SU-DHL-6 (cell line): Measurements from ENCODE around the gene UBASH3A.

Source experiments
- H2AFZ ChIP-seq: fragments of 200-600 bp; sonication (generic); 2 replicates; pipeline ENCODE4 v1.6.1; 2014; ENCODE audit warnings: low read depth, mild to moderate bottlenecking, moderate library complexity, mixed read lengths, antibody characterized with exemption, low read length; ENCODE audit not compliant: severe bottlenecking
- H3F3A ChIP-seq: fragments of 200-600 bp; shearing (Covaris generic); 2 replicates; pipeline ENCODE4 v1.6.0; 2016; ENCODE audit warnings: antibody characterized with exemption, mild to moderate bottlenecking; ENCODE audit not compliant: insufficient read depth
- H3K27ac ChIP-seq: fragments of 200-600 bp; sonication (generic); 2 replicates; pipeline ENCODE4 v1.5.1; 2016; ENCODE audit warnings: low read depth, mild to moderate bottlenecking, low read length, moderate library complexity, mixed read lengths
- H3K27me3 ChIP-seq: fragments of 200-600 bp; sonication (generic), shearing (Covaris generic); 2 replicates; pipeline ENCODE4 v1.6.0; 2014; ENCODE audit warnings: mild to moderate bottlenecking, low read length
- H3K36me3 ChIP-seq: fragments of 200-600 bp; sonication (generic); 2 replicates; pipeline ENCODE4 v1.6.1; 2014; ENCODE audit warnings: mild to moderate bottlenecking, low read length, mixed read lengths
- H3K4me2 ChIP-seq: fragments of 300-600, 200-600 bp; shearing (Covaris generic), sonication (generic); 2 replicates; pipeline ENCODE4 v1.6.0; 2014; ENCODE audit warnings: low read length, low read depth, mild to moderate bottlenecking; ENCODE audit not compliant: poor library complexity, severe bottlenecking
- H3K4me3 ChIP-seq: fragments of 200-600 bp; sonication (generic); 2 replicates; pipeline ENCODE4 v1.5.1; 2014; ENCODE audit warnings: antibody characterized with exemption, low read length, mild to moderate bottlenecking, mixed read lengths; ENCODE audit not compliant: insufficient read depth, poor library complexity, severe bottlenecking
- H3K79me2 ChIP-seq: fragments of 200-600 bp; sonication (generic); 2 replicates; pipeline ENCODE4 v1.6.1; 2014; ENCODE audit warnings: mild to moderate bottlenecking, low read length, moderate library complexity; ENCODE audit not compliant: insufficient read depth
- H3K9ac ChIP-seq: fragments of 200-600 bp; sonication (generic); 2 replicates; pipeline ENCODE4 v1.7.0; 2014; ENCODE audit warnings: mild to moderate bottlenecking, low read length
- H3K9me2 ChIP-seq: fragments of 200-600 bp; sonication (generic); replicated peaks from 2 replicates; pipeline ENCODE4 v1.6.1; 2014; ENCODE audit warnings: low read length; ENCODE audit not compliant: insufficient read depth
- H3K9me3 ChIP-seq: fragments of 200-600 bp; sonication (generic); 2 replicates; pipeline ENCODE4 v1.6.1; 2014; ENCODE audit warnings: low read length, mixed read lengths; ENCODE audit not compliant: insufficient read depth
- H4K20me1 ChIP-seq: fragments of 200-600 bp; sonication (generic); 2 replicates; pipeline ENCODE4 v1.6.1; 2014; ENCODE audit warnings: low read depth, mild to moderate bottlenecking, antibody characterized with exemption, low read length, moderate library complexity, mixed read lengths
- EZH2phosphoT487 ChIP-seq: fragments of 200-600 bp; sonication (generic), shearing (Covaris generic); conservative IDR thresholded peaks from 2 replicates; pipeline ENCODE4 v1.6.1; 2018; ENCODE audit warnings: mild to moderate bottlenecking, antibody characterized with exemption, low read length, moderate library complexity, mixed read lengths
- TF ChIP-seq, protein P1 (sequence below): fragments of 200-600 bp; sonication (generic); IDR thresholded peaks from one replicate; pipeline ENCODE4 v1.5.1; 2017; ENCODE audit warnings: antibody characterized with exemption, mild to moderate bottlenecking, low read length, moderate library complexity; ENCODE audit not compliant: insufficient read depth, poor library complexity, severe bottlenecking

Gene UBASH3A

DNA sequence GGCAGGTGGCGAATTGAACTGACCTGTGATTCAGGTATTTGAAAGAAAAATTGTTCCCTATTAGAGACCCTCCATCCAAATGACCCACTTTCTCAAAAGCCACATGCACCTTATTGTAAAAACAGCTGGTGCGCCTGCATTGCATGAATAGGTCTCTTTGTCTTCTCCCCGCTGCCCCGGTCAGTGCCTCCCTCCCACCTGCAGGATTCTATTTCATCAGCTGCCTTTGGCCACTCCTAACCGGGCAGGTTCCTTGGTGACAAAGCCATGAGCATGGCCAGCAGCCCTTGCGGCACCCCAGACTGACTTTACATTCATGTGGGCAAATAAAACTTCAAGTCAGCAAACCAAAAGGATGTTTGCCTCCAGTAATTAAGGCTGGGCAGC is 14.3 kb upstream of the UBASH3A start:
- Histone ChIP-seq H3K4me3 (no peak overlapping the region), H3K4me2 (no peak overlapping the region), H3K9ac (no peak overlapping the region), H2AFZ (no peak overlapping the region), H3F3A (no peaks in the 10 kb centered on the region), H3K27ac (no peak overlapping the region), H3K79me2 (no peaks in the 10 kb centered on the region), H4K20me1 (no peaks in the 10 kb centered on the region), H3K27me3 (no peaks in the 10 kb centered on the region), H3K9me2 (no peaks in the 10 kb centered on the region), H3K36me3 (no peaks in the 10 kb centered on the region), H3K9me3 (no peaks in the 10 kb centered on the region)
- no peak for TF ChIP-seq EZH2phosphoT487
- TF ChIP-seq, protein P1, sequence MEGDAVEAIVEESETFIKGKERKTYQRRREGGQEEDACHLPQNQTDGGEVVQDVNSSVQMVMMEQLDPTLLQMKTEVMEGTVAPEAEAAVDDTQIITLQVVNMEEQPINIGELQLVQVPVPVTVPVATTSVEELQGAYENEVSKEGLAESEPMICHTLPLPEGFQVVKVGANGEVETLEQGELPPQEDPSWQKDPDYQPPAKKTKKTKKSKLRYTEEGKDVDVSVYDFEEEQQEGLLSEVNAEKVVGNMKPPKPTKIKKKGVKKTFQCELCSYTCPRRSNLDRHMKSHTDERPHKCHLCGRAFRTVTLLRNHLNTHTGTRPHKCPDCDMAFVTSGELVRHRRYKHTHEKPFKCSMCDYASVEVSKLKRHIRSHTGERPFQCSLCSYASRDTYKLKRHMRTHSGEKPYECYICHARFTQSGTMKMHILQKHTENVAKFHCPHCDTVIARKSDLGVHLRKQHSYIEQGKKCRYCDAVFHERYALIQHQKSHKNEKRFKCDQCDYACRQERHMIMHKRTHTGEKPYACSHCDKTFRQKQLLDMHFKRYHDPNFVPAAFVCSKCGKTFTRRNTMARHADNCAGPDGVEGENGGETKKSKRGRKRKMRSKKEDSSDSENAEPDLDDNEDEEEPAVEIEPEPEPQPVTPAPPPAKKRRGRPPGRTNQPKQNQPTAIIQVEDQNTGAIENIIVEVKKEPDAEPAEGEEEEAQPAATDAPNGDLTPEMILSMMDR: no peak

DNA sequence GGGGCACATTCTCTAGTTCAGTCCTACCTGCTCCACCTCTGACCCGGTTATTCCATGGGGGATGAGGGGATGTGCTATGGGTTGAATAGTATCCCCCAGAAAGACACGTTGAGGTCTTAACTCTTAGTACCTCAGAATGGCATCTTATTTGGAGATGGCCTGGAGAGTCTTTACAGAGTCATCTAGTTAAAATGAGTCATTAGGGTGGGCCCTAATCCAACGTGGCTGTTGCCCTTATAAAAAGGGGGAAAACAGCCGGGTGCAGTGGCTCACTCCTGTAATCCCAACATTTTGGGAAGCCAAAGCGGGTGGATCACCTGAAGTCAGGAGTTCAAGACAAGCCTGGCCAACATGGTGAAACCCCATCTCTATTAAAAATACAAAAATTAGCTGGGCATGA is 13.5 kb upstream of the UBASH3A start:
- H3K4me2 ChIP-seq: no peak overlapping the region
- H4K20me1 ChIP-seq: no peaks in the 10 kb centered on the region
- no peak overlapping the region for H3K9ac ChIP-seq
- TF ChIP-seq, protein P1: no peak
- no peak for TF ChIP-seq EZH2phosphoT487
- H3K9me3 ChIP-seq: no peaks in the 10 kb centered on the region
- H3K27ac ChIP-seq: no peak overlapping the region
- no peaks in the 10 kb centered on the region for H3K79me2 ChIP-seq
- no peaks in the 10 kb centered on the region for H3K9me2 ChIP-seq
- H3F3A ChIP-seq: no peaks in the 10 kb centered on the region
- no peaks in the 10 kb centered on the region for H3K27me3 ChIP-seq
- H2AFZ ChIP-seq: no peak overlapping the region
- H3K4me3 ChIP-seq: no peak overlapping the region
- no peaks in the 10 kb centered on the region for H3K36me3 ChIP-seq

DNA sequence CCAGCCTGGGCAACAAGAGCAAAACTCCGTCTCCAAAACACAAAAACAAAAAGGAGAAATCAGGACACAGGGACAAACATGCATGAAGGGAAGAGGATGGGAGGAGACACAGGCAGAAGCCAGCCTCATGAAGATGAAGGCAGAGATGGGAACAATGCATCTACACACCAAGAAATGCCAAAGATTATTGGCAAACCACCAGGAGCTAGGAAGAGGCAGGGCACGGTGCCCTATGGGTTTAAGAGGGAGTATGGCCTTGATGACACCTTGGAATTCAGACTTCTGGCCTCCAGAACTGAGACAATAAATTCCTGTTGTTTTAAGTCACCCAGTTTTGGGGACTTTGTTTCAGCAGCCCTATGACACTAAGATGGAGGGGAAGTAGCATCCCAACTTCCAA is 13.0 kb upstream of the UBASH3A start:
- TF ChIP-seq, protein P1: no peak
- TF ChIP-seq EZH2phosphoT487: no peak
- H3K9me2 ChIP-seq: no peaks in the 10 kb centered on the region
- no peak overlapping the region for H3K4me2 ChIP-seq
- no peaks in the 10 kb centered on the region for H4K20me1 ChIP-seq
- H3K79me2 ChIP-seq: no peaks in the 10 kb centered on the region
- H2AFZ ChIP-seq: no peak overlapping the region
- no peaks in the 10 kb centered on the region for H3K27me3 ChIP-seq
- H3K27ac ChIP-seq: no peak overlapping the region
- no peaks in the 10 kb centered on the region for H3K36me3 ChIP-seq
- H3F3A ChIP-seq: no peaks in the 10 kb centered on the region
- no peak overlapping the region for H3K9ac ChIP-seq
- H3K9me3 ChIP-seq: no peaks in the 10 kb centered on the region
- no peak overlapping the region for H3K4me3 ChIP-seq

GRCh38 chr21:42391297-42391696 is 12.4 kb upstream of the UBASH3A start:
- H3K9me3 ChIP-seq: no peaks in the 10 kb centered on the region
- H3K9ac ChIP-seq: no peak overlapping the region
- H3K4me2 ChIP-seq: no peak overlapping the region
- no peak overlapping the region for H3K27ac ChIP-seq
- no peaks in the 10 kb centered on the region for H3K79me2 ChIP-seq
- H3K9me2 ChIP-seq: no peaks in the 10 kb centered on the region
- no peaks in the 10 kb centered on the region for H3F3A ChIP-seq
- no peaks in the 10 kb centered on the region for H4K20me1 ChIP-seq
- no peak for TF ChIP-seq EZH2phosphoT487
- TF ChIP-seq, protein P1: no peak
- H3K27me3 ChIP-seq: no peaks in the 10 kb centered on the region
- no peak overlapping the region for H3K4me3 ChIP-seq
- no peaks in the 10 kb centered on the region for H3K36me3 ChIP-seq
- no peak overlapping the region for H2AFZ ChIP-seq
